Measurements from ENCODE around the gene ELOVL6. TPM values are rescaled to one million over a fixed set of nuclear protein-coding genes. Genes with fewer than 3 reads are reported as not detected.

ELOVL6 gene
- total and polyA plus RNA-seq, 10 of the 15 experiments (the other 5 are each of a cell fraction or from before 2014, with no cell fraction given) = 3.9 to 33.5 (median 8.1) TPM

- Histone ChIP-seq H3K27ac (ENCODE audit: control insufficient read depth, insufficient read depth) (no peak overlapping the region), H3K4me1 (ENCODE audit: control insufficient read depth, insufficient read depth, low read length) (peaks cover 7% of the 10 kb centered on the region; the same call in 1 of the 2 replicates), H3K36me3 (ENCODE audit: control insufficient read depth in 2 of 2, insufficient read depth in 2 of 2, low read length in 1 of 2) (no peaks in the 10 kb centered on the region; a peak in 1 of 4 replicates), H3K79me2 (ENCODE audit: control insufficient read depth, insufficient read depth, low read length) (no peaks in the 10 kb centered on the region), H3K4me3 (no peak overlapping the region), H4K20me1 (ENCODE audit: control insufficient read depth, insufficient read depth) (no peaks in the 10 kb centered on the region), H2AFZ (ENCODE audit: control insufficient read depth, low read depth, low read length) (no peak overlapping the region), H3K9me3 (replicated peaks; ENCODE audit: control insufficient read depth, insufficient read depth, low read length) (no peaks in the 10 kb centered on the region), H3K27me3 (replicated peaks in 1 of 2; ENCODE audit: control insufficient read depth in 2 of 2, insufficient read depth in 2 of 2, low read length in 1 of 2) (no peaks in the 10 kb centered on the region), H3K4me2 (ENCODE audit: control insufficient read depth, insufficient read depth) (no peak overlapping the region), H3K9ac (ENCODE audit: control insufficient read depth, insufficient read depth, low read length) (no peak overlapping the region)
- ChIA-PET POLR2A (interaction anchor here (1.1 to 2.6 kb wide), 4 partner anchors 8 to 129 kb away, joined by 3 to 13 read pairs (median 4); partner anchors contain the start of gene ELOVL6), RAD21 (ENCODE audit: unreplicated experiment) (interaction anchor here (1.0 to 2.1 kb wide), 7 partner anchors 9 to 135 kb away, joined by 3 to 10 read pairs (median 4); partner anchors contain the start of gene ELOVL6), CTCF (interaction anchor here (0.8 to 3.6 kb wide), 5 partner anchors 9 to 135 kb away, joined by 3 to 17 read pairs (median 5); partner anchors contain the start of gene ELOVL6), SMC1A (ENCODE audit: uncharacterized antibody, unreplicated experiment) (interaction anchor here (0.7 to 3.0 kb wide), 10 partner anchors 10 to 135 kb away, joined by 3 to 36 read pairs (median 6); no protein-coding TSS in a partner anchor)
- 32% methylated on average over 1 of the region's 1 CpG for WGBS (ENCODE audit: insufficient coverage, insufficient replicate concordance, low lambda C conversion rate, missing lambda C conversion rate)
- ATAC-seq (peak; percentile 23; the same call in 2 of the 3 replicates), DNase-seq (ENCODE audit: low read depth, low spot score) (no peak), FAIRE-seq (no peak)
- no peak for TF ChIP-seq NKRF (conservative IDR thresholded peaks at IDR 0.05)
- 0 out of 2 replicates have a peak, but pooled peaks have one; percentile 1 for TF ChIP-seq IKZF1 (conservative IDR thresholded peaks at IDR 0.05)
- intact Hi-C loops (cut with micrococcal nuclease; ENCODE audit: unreplicated experiment) = no loop called here
- no TSS peak for BruUV-seq (replicated peaks)
- in situ Hi-C loops (cut with MboI) = loop anchor here (25.0 kb wide), 1 partner anchor 747 kb away; the partner anchor contains the start of gene SEC24B
These were observed 13.6 kb downstream of the ELOVL6 start for GRCh38 chr4:110184791-110185155.
